Measurements from ENCODE around the gene CLDN14.

DNA sequence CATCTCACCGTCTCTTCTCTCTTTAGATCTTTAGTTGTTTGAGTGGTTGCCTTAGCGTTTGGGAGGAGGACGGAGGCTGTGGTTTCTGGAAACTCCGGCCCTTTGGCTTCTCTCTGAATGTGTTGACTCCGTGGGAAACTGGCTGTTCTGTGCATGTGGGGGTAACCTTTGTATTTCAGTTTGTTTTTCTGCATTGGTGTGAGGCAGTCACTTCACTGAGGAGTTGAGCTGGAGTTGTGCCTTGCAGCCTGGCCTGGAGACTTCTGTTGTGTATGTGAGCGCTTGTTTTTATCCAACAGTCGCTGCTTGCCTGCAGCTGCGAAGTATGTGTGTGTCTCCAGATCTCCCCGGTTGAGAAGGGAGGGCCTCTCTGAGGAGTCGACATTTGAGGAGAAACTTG lies 33.6 kb downstream of the CLDN14 start:
- no peak for TF ChIP-seq POLR2A (IDR thresholded peaks at IDR 0.05; ENCODE audit: low read depth, low read length)
- no peak for TF ChIP-seq POU2F2 (IDR thresholded peaks at IDR 0.05; ENCODE audit: low read depth, low read length)
- no peak for TF ChIP-seq POLR2AphosphoS5 (IDR thresholded peaks at IDR 0.05; ENCODE audit: low read depth, low read length)
- TF ChIP-seq TAF1 (IDR thresholded peaks at IDR 0.05; ENCODE audit: low read depth, low read length) = no peak
- no peak for TF ChIP-seq PAX5 (IDR thresholded peaks at IDR 0.05; ENCODE audit: insufficient read depth, low read length, severe bottlenecking)
- no peak for TF ChIP-seq SPI1 (IDR thresholded peaks at IDR 0.05; ENCODE audit: low read depth, low read length)
